ENCODE measurements around the gene ORC1.

DNA sequence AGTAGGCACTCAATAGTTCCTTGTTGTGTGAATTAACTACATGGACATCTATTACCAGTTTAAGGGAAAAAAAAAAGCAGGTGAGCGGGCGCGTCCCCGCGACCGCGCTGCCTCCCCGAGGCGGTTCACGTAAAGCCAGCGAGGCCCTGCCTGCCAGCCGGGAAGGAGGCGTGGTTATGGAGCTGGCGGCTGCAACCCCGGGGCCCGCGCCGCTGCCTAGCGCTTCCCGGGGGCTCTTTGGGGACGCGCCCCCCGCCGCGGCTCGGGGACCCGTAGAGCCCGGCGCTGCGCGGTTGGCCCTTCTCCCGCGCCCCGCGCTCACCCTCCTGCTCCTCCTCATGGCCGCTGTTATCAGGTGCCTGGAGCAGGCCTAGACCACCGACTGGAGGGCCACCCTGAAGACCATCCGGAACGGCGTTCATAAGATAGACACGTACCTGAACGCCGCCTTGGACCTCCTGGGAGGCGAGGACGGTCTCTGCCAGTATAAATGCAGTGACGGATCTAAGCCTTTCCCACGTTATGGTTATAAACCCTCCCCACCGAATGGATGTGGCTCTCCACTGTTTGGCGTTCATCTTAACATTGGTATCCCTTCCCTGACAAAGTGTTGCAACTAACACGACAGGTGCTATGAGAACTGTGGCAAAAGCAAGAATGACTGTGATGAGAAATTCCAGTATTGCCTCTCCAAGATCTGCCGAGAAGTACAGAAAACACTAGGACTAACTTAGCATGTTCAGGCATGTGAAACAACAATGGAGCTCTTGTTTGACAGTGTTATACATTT is 35.6 kb downstream of the ORC1 start:
- TF ChIP-seq, protein P1, sequence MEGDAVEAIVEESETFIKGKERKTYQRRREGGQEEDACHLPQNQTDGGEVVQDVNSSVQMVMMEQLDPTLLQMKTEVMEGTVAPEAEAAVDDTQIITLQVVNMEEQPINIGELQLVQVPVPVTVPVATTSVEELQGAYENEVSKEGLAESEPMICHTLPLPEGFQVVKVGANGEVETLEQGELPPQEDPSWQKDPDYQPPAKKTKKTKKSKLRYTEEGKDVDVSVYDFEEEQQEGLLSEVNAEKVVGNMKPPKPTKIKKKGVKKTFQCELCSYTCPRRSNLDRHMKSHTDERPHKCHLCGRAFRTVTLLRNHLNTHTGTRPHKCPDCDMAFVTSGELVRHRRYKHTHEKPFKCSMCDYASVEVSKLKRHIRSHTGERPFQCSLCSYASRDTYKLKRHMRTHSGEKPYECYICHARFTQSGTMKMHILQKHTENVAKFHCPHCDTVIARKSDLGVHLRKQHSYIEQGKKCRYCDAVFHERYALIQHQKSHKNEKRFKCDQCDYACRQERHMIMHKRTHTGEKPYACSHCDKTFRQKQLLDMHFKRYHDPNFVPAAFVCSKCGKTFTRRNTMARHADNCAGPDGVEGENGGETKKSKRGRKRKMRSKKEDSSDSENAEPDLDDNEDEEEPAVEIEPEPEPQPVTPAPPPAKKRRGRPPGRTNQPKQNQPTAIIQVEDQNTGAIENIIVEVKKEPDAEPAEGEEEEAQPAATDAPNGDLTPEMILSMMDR (optimal IDR thresholded peaks at IDR 0.05 in 1 of 3, IDR thresholded peaks at IDR 0.05 in 1 of 3, conservative IDR thresholded peaks at IDR 0.05 in 1 of 3; ENCODE audit: extremely low read depth in 1 of 3, insufficient read depth in 2 of 3, low read length in 3 of 3) = peak in 1 of 3 experiments; percentile 17
- TF ChIP-seq EZH2 (IDR thresholded peaks at IDR 0.05; ENCODE audit: low read length) = no peak

Measured in keratinocyte (primary cell).